K562 (cell line): ENCODE results near the gene PIKFYVE. TPM values are rescaled to one million over a fixed set of nuclear protein-coding genes. Genes with fewer than 3 reads are reported as not detected.

ENCODE experiments used
- ARNT ChIP-seq, 2 experiments: fragments of 450-650 bp; IDR thresholded peaks; 2 replicates each; pipeline ENCODE4 v1.6.1; 2016; ENCODE audit warnings: mild to moderate bottlenecking in 1 of 2
- CTCF ChIP-seq, 3 experiments: IDR thresholded peaks in 2 of 3; conservative IDR thresholded peaks in 1 of 3; 2 replicates each; pipeline ENCODE4 v1.5.1; 2011 to 2012; ENCODE audit warnings: low read length in 3 of 3, mild to moderate bottlenecking in 3 of 3, control low read depth in 2 of 3, improper control_type of control experiment in 1 of 3, inconsistent platforms in 1 of 3, low read depth in 1 of 3, mixed read lengths in 1 of 3, moderate library complexity in 1 of 3; ENCODE audit not compliant: insufficient read depth in 2 of 3
- DACH1 ChIP-seq: fragments of 450-650 bp; IDR thresholded peaks from 2 replicates; pipeline ENCODE4 v1.6.1; 2018; ENCODE audit not compliant: partially characterized antibody
- DIDO1 ChIP-seq: fragments of 450-650 bp; IDR thresholded peaks from 2 replicates; pipeline ENCODE4 v1.6.1; 2016; ENCODE audit warnings: low read depth, missing biosample characterization, missing genetic modification characterization
- FOSL1 ChIP-seq: fragments of 200-800 bp; sonication (Bioruptor generic); conservative IDR thresholded peaks from 2 replicates; pipeline ENCODE4 v1.6.1; 2016; ENCODE audit warnings: missing genetic modification characterization, missing compliant biosample characterization
- HMG20A ChIP-seq: fragments of 450-650 bp; formaldehyde crosslinking; conservative IDR thresholded peaks from 2 replicates; pipeline ENCODE4 v1.4.0; 2020; ENCODE audit warnings: mild to moderate bottlenecking, mixed read lengths
- PHB ChIP-seq: fragments of 250-450 bp; sonication (Bioruptor Pico); IDR thresholded peaks from 2 replicates; pipeline ENCODE4 v1.5.0; 2021
- REST ChIP-seq, 2 experiments: fragments of 450-650 bp; formaldehyde crosslinking in 1 of 2; IDR thresholded peaks; 2 replicates each; pipeline versions ENCODE4 v1.4.0 to v1.6.1; 2014 to 2020; ENCODE audit warnings: mild to moderate bottlenecking in 2 of 2, borderline replicate concordance in 1 of 2, low read depth in 1 of 2
- SMAD4 ChIP-seq: fragments of 250-450 bp; sonication (Bioruptor Pico); conservative IDR thresholded peaks from 2 replicates; pipeline ENCODE4 v1.8.0; 2021; ENCODE audit warnings: inconsistent platforms, mild to moderate bottlenecking, moderate library complexity
- SNRNP70 ChIP-seq: fragments of 200-400 bp; formaldehyde crosslinking; optimal IDR thresholded peaks from 2 replicates; pipeline ENCODE3; 2017; ENCODE audit warnings: low read depth, low read length
- TFAM ChIP-seq: fragments of 250-450 bp; sonication (Bioruptor Pico); conservative IDR thresholded peaks from 2 replicates; pipeline ENCODE4 v1.5.0; 2021; ENCODE audit warnings: mild to moderate bottlenecking, moderate library complexity
- TRIM28 ChIP-seq: fragments of 450-650 bp; IDR thresholded peaks from 2 replicates; pipeline ENCODE4 v1.6.1; 2017
- ZBTB9 ChIP-seq: fragments of 450-650 bp; formaldehyde crosslinking; IDR thresholded peaks from 2 replicates; pipeline ENCODE4 v1.4.0; 2020; ENCODE audit warnings: mild to moderate bottlenecking, moderate library complexity
- ZNF655 ChIP-seq: fragments of 250-450 bp; sonication (Bioruptor Pico); IDR thresholded peaks from 2 replicates; pipeline ENCODE4 v1.5.0; 2021
- ZNF766 ChIP-seq: fragments of 200-800 bp; sonication (Bioruptor generic); conservative IDR thresholded peaks from 2 replicates; pipeline ENCODE4 v1.6.1; 2016; ENCODE audit warnings: missing genetic modification characterization, missing compliant biosample characterization
- polyA plus RNA-seq, 8 experiments: library from polyadenylated mRNA; depleted of rRNA in 4 of 8; stranded (reverse) in 5 of 8; unstranded in 3 of 8; fragments of >200 nt; fragmentation: Nextera tagmentation in 2 of 8; fragmentation: Illumina TruSeq in 1 of 8; extraction: Ambion mirVana in 2 of 8; extraction: Trizol in 1 of 8; gene quantifications; 2 replicates each; pipeline versions ENCODE4 v1.2.1 to v1.2.3, GENCODE V29; 2011 to 2014; ENCODE audit warnings: inconsistent platforms in 1 of 8, missing spikeins in 1 of 8
- total RNA-seq, 7 experiments: library from RNA; depleted of rRNA in 6 of 7; stranded (reverse); fragments of >200 nt in 6 of 7; fragmentation: Illumina TruSeq in 2 of 7; extraction: Trizol in 2 of 7; gene quantifications; 2 replicates each; pipeline versions ENCODE4 v1.2.1 to v1.2.3, GENCODE V29; 2011 to 2021; ENCODE audit warnings: low replicate concordance in 1 of 7

PIKFYVE gene
- total and polyA plus RNA-seq, 9 of the 15 experiments (the other 6 are each of a cell fraction or from before 2014, with no cell fraction given): 3.6 to 25.6 (median 16.7) TPM

GRCh38 chr2:208254118-208254870 is 11.8 kb upstream of the PIKFYVE start (continued):
- TF ChIP-seq CTCF (IDR thresholded peaks at IDR 0.05 in 2 of 3, conservative IDR thresholded peaks at IDR 0.05 in 1 of 3; ENCODE audit: insufficient read depth in 2 of 3, low read depth in 1 of 3, low read length in 3 of 3) (peak; percentile 64 to 84 (median 67)), REST (IDR thresholded peaks at IDR 0.05; ENCODE audit: borderline replicate concordance) (peak; percentile 42; the same call in 1 of the 2 replicates), REST (CRISPR knock-in tag; IDR thresholded peaks at IDR 0.05; ENCODE audit: low read depth) (no peak), ARNT (IDR thresholded peaks at IDR 0.05) (no peak), HMG20A (CRISPR knock-in tag) (no peak), SNRNP70 (no peak), PHB (no peak), SMAD4 (CRISPR knock-in tag) (peak; percentile 71; the same call in 1 of the 2 replicates), TFAM (CRISPR knock-in tag) (no peak), TRIM28 (no peak), ZNF766 (peak; percentile 78), DIDO1 (no peak), DACH1 (no peak), ZBTB9 (CRISPR knock-in tag) (no peak), ZNF655 (CRISPR knock-in tag) (no peak), FOSL1 (tag) (no peak)
